ENCODE measurements around the gene TMEM132D.

The TMEM132D gene

DNA sequence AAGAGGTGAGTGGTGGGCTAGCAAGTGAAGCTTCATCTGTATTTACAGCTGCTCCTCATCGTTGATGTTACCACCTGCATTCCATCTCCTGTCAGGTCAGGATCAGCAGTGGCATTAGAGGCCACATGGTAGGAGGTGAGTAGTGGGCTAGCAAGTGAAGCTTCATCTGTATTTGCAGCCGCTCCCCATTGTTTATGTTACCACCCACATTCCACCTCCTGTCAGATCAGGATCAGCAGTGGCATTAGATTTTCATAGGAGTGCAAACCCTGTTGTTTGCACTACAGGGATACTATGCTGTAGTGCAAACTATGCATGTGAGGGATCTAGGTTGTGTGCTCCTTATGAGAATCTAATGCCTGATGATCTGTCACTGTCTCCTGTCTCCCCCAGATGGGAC lies 531.5 kb downstream of the TMEM132D start:
- DNase-seq (ENCODE audit: low read depth in 2 of 2, low spot score in 1 of 2) = no peak

DNA sequence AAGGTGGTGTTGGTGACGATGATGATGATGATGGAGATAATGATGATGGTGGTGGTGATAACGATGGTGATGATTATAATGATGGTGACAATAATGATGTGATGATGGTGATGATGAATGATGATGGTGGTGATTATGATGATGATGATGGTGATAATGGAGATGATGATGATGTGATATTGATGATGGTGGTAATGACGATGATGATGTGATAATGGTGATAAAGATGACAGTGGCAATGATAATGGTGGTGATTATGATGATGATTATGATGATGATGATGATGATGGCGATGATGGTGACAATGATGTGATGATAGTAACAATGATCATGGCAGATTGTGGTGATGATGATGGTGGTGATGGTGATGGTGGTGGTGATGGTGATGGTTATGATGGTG lies 532.6 kb downstream of the TMEM132D start:
- DNase-seq (ENCODE audit: low read depth in 2 of 2, low spot score in 1 of 2) = no peak

DNA sequence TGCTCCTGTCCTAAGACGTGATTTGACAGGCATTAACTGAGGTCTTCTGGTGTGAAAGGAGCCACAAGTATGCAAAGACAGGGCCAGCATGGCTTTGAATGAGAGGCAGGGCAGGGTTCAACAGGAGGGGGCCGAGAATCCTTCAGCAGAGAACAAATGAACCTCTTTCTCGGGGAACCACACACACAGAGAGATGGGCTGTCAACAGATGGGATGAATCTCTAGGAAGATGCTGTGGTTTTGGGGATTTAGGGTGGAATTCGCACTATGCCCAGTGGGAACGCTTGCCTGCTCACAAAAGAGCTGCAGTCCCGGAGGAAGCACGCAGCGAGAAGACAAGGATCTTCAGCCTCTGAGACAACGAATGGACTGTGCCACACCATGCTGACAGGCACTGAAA lies 537.2 kb downstream of the TMEM132D start:
- no peak for DNase-seq (ENCODE audit: low read depth in 2 of 2, low spot score in 1 of 2)

DNA sequence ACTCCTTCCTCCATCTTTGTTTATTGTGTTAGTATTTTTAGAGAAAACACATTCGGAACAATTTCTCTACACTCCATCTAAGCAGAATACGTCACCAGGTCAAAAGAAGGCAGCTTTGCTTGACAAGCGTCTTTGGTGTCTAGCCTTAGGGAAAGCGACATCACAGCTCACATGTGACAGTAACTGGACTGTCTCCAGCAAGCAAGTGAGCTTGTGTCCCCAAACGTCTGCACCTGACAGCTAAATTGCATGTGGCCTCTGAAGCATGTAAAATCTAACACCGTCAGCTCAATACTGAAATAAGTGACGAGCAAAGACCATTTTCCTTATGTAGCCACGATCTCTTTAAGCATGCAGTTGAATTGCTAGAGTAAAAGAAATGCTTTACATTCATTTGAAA lies 540.8 kb downstream of the TMEM132D start:
- DNase-seq (ENCODE audit: low read depth in 2 of 2, low spot score in 1 of 2) = no peak

DNA sequence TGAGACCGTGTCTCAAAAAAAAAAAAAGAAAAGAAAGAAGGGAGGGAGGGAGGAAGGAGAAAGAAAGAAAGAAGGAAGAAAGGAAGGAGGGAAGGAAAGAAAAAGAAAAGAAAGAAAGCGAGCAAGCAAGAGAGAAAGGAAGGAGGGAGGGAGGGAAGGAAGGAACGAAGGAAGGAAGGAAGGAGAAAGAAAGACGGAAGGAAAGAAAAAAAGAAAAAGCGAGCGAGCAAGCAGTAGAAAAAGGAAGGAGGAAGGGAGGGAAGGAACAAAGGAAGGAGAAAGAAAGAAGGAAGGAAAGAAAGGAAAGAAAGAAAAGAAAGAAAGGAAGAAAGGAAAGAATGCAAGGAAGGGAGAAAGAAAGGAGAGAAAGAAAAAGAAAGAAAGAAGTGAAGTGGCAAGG lies 546.6 kb downstream of the TMEM132D start:
- DNase-seq (ENCODE audit: low read depth in 2 of 2, low spot score in 1 of 2) = no peak

DNA sequence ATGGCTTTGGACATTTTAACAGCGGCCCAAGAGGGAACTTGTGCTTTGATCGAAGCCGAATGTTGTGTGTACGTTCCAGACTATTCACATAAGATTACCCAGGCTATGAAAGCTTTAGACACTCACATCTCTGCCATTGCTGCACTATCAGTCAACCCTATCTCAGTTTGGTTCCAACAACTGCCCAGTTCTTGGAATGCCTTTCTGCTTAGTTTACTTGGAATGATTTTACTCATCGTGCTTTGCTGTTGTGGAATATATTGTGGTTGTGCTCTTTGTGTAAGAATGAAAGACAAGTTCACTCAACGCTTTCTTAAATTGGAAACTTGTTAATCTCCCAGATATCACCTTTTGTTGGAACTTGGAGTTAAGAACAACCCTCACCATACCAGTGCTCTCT lies 552.3 kb downstream of the TMEM132D start:
- no peak for DNase-seq (ENCODE audit: low read depth in 2 of 2, low spot score in 1 of 2)

DNA sequence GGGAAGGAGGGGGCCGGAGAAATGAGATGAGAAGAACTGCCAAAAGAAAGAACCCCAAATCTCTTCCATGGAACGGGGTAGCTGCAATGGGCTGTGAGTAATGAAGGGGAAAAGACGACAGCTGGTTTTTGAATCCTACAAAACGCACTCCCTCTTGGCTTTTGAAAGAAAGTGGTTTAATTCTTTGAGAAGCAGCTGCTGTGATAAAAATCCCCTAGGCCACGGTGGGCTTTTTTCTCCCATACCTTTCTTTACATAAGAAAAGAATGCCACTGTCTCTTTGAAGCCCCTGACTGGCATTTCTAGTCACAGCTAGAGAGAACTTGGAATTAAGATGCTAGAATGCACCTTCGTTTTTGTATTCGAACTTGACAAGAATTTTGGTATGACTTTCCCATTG lies 564.5 kb downstream of the TMEM132D start:
- no peak for DNase-seq (ENCODE audit: low read depth in 2 of 2, low spot score in 1 of 2)

DNA sequence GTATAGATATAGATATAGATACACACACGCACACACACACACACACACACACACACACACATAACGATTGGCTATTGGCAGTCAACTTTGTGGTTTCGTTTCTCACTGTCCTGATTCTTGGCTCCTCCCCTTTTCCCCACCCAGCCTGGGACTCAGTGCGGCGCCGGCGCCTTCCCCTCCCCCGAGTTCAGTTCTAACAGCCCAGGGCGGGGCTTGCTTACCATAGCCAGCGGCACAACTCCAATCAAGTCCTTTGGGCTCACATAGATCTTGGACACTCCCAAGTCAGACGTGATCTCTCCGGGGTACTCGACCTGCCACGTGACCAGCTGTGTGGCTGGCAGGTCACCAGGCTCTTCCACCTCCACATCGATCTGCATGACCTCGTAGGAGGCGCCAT lies 566.4 kb downstream of the TMEM132D start:
- no peak for DNase-seq (ENCODE audit: low read depth in 2 of 2, low spot score in 1 of 2)

DNA sequence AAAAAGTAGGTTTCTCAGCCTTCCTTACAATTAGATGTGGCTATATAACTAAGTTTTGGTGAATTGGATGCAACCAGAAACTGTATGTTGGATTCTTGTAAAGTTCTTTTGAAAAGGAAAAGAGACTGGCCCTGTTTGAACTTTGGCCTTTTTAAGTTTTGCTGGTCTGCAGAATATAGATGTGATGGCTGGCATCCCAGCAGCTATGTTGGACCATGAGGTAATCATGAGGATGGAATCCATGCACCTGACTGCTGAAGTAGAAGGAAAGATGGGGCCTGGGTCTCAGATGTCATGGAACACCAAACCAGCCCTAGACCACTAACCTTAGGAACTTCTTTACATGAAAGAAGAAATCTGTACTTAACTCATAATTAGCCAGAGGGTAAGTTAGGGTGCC lies 568.1 kb downstream of the TMEM132D start:
- no peak for DNase-seq (ENCODE audit: low read depth in 2 of 2, low spot score in 1 of 2)

DNA sequence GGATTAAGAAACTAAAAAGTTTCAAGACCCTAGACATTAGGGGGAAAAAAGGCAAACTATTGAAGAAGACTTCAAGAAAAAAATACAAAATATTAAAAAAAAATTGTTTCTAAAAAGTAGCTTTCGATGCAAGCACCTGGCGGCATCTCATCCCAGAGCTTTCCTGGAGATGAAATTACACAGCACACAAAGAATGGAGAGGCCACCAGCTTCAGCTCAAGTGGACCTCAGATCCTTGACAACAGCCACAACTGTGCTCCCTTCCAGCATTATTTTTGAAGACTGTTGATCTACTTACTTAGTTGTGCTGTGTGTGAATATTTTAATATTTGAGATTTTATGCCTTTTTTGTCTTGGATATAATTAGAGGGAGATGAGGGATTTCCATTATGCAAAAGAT lies 571.5 kb downstream of the TMEM132D start:
- no peak for DNase-seq (ENCODE audit: low read depth in 2 of 2, low spot score in 1 of 2)

DNA sequence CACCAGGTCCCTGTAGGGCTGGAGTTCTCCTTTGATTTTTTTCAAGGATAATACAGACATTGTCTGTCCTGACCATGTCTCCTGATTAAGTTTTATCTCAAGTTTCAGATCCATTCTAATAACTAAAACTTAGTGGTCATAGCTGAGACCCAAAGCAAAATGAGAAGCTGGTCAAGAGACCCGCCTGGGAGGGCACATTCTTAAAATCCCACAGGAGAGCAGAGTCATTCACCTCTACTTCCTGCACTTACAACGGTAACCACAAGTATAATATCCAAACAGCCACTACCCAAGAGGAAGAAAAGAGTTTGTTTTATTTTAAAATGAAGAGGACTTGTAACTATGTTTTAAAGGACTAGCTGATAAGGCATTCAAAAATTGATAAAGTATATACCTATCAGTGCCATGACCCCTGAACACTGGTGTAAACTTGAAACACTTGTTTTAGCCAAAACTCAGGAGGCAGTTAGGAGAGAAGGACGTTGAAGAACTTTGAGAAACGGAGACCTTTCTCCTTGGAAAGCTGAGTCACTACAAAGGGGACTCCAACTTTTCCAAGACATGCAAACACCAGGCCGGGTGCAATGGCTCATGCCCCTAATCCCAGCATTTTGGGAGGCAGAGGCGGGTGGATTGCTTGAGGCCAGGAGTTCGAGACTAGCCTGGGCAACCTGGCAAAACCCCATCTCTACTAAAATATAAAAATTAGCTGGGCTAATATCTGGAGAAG lies 572.3 kb downstream of the TMEM132D start:
- DNase-seq (ENCODE audit: low read depth in 2 of 2, low spot score in 1 of 2) = no peak

DNA sequence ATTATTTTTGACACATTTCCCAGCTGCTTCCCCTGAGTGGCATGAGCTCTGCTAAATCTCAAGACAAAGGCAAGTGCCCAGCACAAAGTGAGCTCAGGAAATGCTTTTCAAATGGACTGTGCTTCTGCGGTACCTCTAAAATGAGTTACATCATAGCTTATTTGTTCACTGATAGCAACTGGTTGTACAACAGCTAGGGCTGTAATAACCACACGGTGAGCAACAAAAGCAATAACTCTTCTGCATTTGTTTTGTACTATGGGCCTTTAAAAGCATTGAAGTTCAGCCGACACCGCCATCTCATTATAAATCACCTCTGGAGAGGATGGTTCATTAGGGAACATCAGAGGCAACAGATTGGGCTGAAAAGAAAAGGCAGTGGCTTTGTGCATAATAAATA lies 575.6 kb downstream of the TMEM132D start:
- no peak for DNase-seq (ENCODE audit: low read depth in 2 of 2, low spot score in 1 of 2)

DNA sequence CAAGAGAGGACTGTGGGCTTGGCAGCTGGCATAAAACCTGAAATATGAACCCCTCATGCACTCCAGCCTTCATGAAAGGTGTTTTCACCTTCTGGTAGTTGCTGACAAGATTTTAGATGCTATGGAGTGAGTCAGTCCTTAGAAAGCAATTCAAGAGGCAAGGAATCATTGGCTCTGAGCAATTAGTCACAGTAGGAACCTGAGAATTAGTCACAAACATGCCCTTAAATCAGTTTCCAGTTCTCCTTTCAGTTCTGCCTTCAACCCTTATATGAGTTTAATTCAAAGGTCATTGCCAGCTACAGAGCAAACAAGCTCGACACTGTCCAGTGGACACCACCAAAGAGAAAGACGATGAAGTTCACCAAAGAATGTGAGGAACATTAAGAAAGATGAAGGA lies 578.3 kb downstream of the TMEM132D start:
- DNase-seq (ENCODE audit: low read depth in 2 of 2, low spot score in 1 of 2) = no peak

DNA sequence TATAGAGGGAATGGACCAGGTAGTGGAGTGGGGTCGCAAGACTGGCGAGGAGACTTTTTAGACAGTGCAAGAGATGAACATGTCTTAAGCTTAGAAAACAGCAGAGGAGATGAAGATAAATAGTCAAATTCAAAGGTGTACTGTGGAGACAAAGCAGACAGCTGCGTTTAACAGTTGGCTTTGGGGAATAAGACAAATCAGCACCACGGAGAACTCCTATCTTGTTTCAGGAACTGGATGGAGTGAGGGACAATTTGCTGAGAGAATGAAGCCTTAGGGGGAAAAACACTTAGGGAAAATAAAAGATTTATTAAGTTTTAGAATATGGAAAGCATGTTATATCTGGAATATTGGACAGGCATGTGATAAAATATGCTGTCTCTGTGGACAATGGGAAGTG lies 591.8 kb downstream of the TMEM132D start:
- no peak for DNase-seq (ENCODE audit: low read depth in 2 of 2, low spot score in 1 of 2)

DNA sequence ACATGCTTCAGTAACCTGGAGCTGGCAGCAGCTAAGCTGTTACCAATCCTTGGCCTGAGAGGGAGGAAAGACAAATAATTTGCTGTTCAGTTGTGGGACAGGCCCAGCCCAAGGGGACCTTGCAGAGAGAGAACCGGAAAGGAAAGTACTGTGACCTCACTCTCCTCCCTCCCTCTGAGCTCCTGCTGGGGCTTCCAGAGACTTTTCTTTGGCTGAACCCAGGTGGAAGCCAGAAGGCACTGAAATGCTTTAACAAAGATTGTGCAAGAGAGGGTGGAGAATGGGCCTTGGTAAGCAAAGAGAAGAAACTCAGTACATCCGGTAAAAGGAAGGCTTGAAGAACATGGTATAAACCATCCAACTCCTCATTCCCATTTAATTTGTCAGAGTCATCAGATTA lies 593.5 kb downstream of the TMEM132D start:
- DNase-seq (ENCODE audit: low read depth in 2 of 2, low spot score in 1 of 2) = no peak

DNA sequence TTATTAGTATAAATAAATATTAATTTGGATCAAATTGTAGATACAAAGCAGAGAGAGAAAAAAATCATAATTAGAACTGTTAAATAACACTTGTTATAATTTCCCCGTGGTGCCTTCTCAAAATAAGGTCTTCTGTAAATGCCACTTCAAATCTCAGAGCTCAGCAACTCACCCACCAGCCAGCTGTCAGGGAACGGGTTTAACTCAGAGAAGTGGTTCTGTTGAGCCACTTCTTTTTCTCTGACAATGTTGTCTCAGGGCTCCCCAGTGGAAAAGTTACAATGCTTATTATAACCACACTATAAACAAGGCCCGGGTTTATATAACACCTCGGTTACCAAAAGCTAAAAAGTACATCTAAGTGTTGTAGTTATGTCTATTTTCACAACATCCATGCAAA lies 598.0 kb downstream of the TMEM132D start:
- DNase-seq (ENCODE audit: low read depth in 2 of 2, low spot score in 1 of 2) = no peak

DNA sequence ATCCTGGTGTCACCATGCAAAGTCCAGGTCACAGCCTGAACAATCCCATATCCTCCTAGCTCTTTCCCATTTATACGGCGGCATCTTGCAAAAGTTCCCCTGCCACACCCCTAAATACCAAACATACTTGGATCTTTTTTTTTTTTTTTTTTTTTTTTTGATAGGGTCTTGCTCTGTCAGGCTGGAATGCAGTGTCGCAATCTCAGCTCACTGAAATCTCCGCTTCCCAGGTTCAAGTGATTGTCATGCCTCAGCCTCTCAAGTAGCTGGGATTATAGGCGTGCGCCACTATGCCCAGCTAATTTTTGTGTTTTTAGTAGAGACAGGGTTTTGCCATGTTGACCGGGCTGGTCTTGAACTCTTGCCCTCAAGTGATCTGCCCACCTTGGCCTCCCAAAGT lies 599.3 kb downstream of the TMEM132D start:
- no peak for DNase-seq (ENCODE audit: low read depth in 2 of 2, low spot score in 1 of 2)

DNA sequence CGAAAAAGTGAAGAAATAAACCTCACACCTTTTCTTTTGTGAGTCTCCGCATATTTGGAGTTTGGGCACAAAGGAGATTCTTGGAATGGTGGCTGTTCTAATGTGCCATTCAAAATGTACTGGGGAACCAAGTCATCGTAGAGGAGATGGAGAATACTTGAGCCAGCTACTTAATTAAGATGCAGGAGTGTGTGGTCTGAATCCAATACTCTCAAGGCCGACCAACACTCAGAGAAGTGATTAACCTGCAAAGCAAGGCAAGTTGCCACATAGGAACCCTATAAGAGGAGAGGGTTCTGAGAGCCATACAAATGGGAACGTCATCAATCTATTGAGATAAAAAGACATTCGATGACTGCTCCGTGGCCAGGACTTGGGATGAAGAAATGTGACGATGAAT lies 603.8 kb downstream of the TMEM132D start:
- DNase-seq (ENCODE audit: low read depth in 2 of 2, low spot score in 1 of 2) = no peak

DNA sequence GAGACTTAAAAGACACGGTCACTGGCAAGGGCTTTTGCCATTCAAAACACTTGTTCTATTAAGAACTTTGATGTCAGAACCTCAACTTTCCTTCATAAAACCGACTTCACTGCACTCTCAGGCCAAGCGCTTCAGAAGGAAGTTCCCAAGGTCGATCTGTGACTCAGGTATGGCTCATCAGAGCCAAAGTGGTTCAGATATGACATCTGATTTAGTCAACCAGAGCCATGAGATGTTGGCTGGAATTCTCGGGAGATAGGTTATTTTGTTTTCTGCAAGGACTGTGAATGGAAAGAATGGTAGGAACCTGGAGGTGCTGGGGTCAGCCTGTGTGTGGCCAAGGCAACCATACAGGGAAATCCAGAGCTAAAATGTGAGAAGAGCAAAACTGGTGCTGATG lies 604.9 kb downstream of the TMEM132D start:
- no peak for DNase-seq (ENCODE audit: low read depth in 2 of 2, low spot score in 1 of 2)

DNA sequence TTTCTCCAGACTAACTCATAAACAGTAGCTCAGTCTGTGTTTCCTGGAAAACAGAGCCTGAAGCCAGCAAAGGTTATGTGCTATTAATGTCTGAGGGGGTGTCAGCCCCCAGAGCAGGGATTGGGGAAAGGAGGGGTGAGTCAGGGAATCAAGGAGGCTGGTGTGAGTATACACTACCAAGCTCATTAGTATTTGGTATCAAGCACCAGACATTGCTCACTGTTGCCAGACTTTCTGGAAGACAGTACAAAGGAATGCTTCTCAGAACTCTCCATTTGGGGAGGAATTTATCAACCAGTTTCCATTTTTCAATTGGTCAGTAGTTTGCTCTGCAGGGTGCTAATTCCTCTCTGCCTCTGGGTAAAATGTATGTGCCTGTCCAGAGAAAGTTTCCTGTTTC lies 607.2 kb downstream of the TMEM132D start:
- no peak for DNase-seq (ENCODE audit: low read depth in 2 of 2, low spot score in 1 of 2)

DNA sequence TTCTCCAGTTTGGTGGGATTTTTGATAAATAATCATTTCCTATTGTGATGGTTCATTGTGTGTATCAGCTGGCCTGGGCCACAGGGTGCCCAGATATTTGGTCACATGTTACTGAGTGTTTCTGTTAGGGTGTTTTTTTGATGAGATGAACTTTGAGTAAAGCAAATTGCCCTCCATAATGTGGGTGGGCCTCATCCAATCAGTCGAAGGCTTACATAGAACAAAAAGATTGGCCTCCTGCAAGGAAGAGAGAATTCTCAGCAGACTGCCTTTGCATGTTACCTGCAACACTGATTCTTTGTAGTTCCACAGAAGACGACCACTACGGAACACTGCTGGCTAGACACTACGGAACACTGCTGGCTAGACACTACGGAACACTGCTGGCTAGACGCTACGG lies 609.0 kb downstream of the TMEM132D start:
- no peak for DNase-seq (ENCODE audit: low read depth in 2 of 2, low spot score in 1 of 2)

DNA sequence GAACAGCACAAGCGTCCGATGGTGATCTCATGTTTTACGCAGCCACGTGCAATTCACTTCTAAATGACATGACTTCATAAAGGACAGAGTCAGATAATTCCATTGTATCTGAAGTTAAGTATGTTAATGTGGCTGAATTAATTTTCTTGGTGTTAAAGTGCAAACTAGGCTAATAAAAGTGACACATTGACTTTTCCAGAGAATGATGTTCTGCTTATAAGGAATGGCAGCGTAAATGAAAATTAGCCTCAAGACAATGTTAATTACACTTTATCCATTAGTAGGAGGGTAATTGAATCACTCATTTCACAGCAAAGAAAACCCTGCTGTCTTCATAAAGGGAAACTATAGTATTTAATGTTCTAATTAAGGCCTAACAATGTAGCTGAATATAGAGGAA lies 624.1 kb downstream of the TMEM132D start:
- no peak for DNase-seq (ENCODE audit: low read depth in 2 of 2, low spot score in 1 of 2)

DNA sequence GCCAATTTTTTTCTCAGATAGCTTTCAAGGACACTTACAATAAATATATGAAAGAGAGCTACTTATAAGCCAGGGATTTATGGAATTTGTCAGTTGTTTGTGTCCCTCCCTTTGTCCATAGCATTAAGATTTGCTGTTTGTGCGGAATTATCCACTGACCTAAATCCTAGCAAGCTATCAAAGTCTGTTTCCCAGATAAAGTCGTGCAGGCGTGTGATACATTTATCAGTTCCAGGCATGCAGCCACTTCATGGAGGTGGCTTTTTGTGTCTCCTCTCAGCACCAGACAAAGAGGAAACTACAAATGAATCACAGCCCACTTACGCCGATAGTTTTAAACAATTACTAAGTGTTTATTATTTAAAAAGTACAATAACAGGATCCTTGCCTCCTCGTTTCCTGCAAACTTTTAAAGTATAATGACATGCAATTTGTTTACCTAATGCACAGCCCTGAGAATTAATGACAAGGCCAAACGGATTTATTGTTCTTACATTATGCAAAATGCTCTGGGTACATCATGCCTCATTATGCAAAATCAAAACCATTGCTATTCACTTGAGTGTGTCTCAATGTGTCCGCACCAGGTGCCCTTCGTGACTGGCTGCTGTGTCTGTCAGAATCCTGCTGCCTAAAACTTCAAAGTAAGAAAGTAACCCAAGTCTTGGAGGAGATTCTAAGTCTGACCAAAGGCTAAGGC lies 627.3 kb downstream of the TMEM132D start:
- no peak for DNase-seq (ENCODE audit: low read depth in 2 of 2, low spot score in 1 of 2)
